Measurements from ENCODE around the gene R3HCC1L. TPM values are rescaled to one million over a fixed set of nuclear protein-coding genes. Genes with fewer than 3 reads are reported as not detected.

The R3HCC1L gene
- total RNA-seq, 1 experiment from 2014 or later = 16.2 TPM

- H3K4me3 ChIP-seq (ENCODE audit: low read depth, low read length, poor library complexity, severe bottlenecking) = no peak overlapping the region
- BruUV-seq (replicated peaks) = no TSS peak
- no peaks in the 10 kb centered on the region for H3K9me3 ChIP-seq (ENCODE audit: low read depth, low read length, poor library complexity, severe bottlenecking)
- no peaks in the 10 kb centered on the region for H3K36me3 ChIP-seq (ENCODE audit: insufficient read depth, low read length, poor library complexity, severe bottlenecking)
- ChIA-PET POLR2A (ENCODE audit: low non-redundant PET) (no interaction called here), CTCF (no interaction called here)
- H3K4me1 ChIP-seq (ENCODE audit: insufficient read depth, low read length, poor library complexity, severe bottlenecking) = no peaks in the 10 kb centered on the region
- intact Hi-C loops (cut with micrococcal nuclease; ENCODE audit: unreplicated experiment) = no loop called here
- H3K27me3 ChIP-seq (replicated peaks; ENCODE audit: insufficient read depth, low read depth, low read length, poor library complexity) = peaks cover 2% of the 10 kb centered on the region
- no peak for DNase-seq (ENCODE audit: low spot score)
- no peak overlapping the region for H3K27ac ChIP-seq (ENCODE audit: low read depth, low read length, poor library complexity, severe bottlenecking)
- no peak for TF ChIP-seq EZH2 (IDR thresholded peaks at IDR 0.05; ENCODE audit: borderline replicate concordance, low read depth, low read length, poor library complexity, severe bottlenecking)
- no peak for TF ChIP-seq CTCF (conservative IDR thresholded peaks at IDR 0.05; ENCODE audit: low read depth, low read length)
These were observed 130.1 kb downstream of the R3HCC1L start for GRCh38 chr10:98264378-98265065.

GRCh38 chr10:98265403-98266378 is 131.2 kb downstream of the R3HCC1L start:
- no peaks in the 10 kb centered on the region for H3K36me3 ChIP-seq (ENCODE audit: insufficient read depth, low read length, poor library complexity, severe bottlenecking)
- no peak overlapping the region for H3K4me3 ChIP-seq (ENCODE audit: low read depth, low read length, poor library complexity, severe bottlenecking)
- no peak for DNase-seq (ENCODE audit: low spot score)
- H3K9me3 ChIP-seq (ENCODE audit: low read depth, low read length, poor library complexity, severe bottlenecking) = no peaks in the 10 kb centered on the region
- H3K27me3 ChIP-seq (replicated peaks; ENCODE audit: insufficient read depth, low read depth, low read length, poor library complexity) = peaks cover 3% of the 10 kb centered on the region
- TF ChIP-seq EZH2 (IDR thresholded peaks at IDR 0.05; ENCODE audit: borderline replicate concordance, low read depth, low read length, poor library complexity, severe bottlenecking) (no peak), CTCF (conservative IDR thresholded peaks at IDR 0.05; ENCODE audit: low read depth, low read length) (no peak)
- ChIA-PET CTCF (interaction anchor here (0.7 kb wide), 1 partner anchor 215 kb away, joined by 3 read pairs; no protein-coding TSS in a partner anchor), POLR2A (ENCODE audit: low non-redundant PET) (no interaction called here)
- no TSS peak for BruUV-seq (replicated peaks)
- intact Hi-C loops (cut with micrococcal nuclease; ENCODE audit: unreplicated experiment) = no loop called here
- no peak overlapping the region for H3K27ac ChIP-seq (ENCODE audit: low read depth, low read length, poor library complexity, severe bottlenecking)
- H3K4me1 ChIP-seq (ENCODE audit: insufficient read depth, low read length, poor library complexity, severe bottlenecking) = no peaks in the 10 kb centered on the region

GRCh38 chr10:98266647-98267046 is 132.2 kb downstream of the R3HCC1L start:
- BruUV-seq (replicated peaks) = no TSS peak
- POLR2A ChIA-PET (ENCODE audit: low non-redundant PET) = no interaction called here
- CTCF ChIA-PET = no interaction called here
- intact Hi-C loops (cut with micrococcal nuclease; ENCODE audit: unreplicated experiment) = no loop called here
- H3K36me3 ChIP-seq (ENCODE audit: insufficient read depth, low read length, poor library complexity, severe bottlenecking) = no peaks in the 10 kb centered on the region
- no peaks in the 10 kb centered on the region for H3K4me1 ChIP-seq (ENCODE audit: insufficient read depth, low read length, poor library complexity, severe bottlenecking)
- H3K27me3 ChIP-seq (replicated peaks; ENCODE audit: insufficient read depth, low read depth, low read length, poor library complexity) = peaks cover 3% of the 10 kb centered on the region
- no peak overlapping the region for H3K27ac ChIP-seq (ENCODE audit: low read depth, low read length, poor library complexity, severe bottlenecking)
- H3K4me3 ChIP-seq (ENCODE audit: low read depth, low read length, poor library complexity, severe bottlenecking) = no peak overlapping the region
- DNase-seq (ENCODE audit: low spot score) = no peak
- TF ChIP-seq CTCF (conservative IDR thresholded peaks at IDR 0.05; ENCODE audit: low read depth, low read length) (no peak), EZH2 (IDR thresholded peaks at IDR 0.05; ENCODE audit: borderline replicate concordance, low read depth, low read length, poor library complexity, severe bottlenecking) (no peak)
- H3K9me3 ChIP-seq (ENCODE audit: low read depth, low read length, poor library complexity, severe bottlenecking) = no peaks in the 10 kb centered on the region

Data from A673 (cell line).